GM18873 (cell line): Measurements from ENCODE around the gene HDGF.

ENCODE experiments used
- ATAC-seq: cut with Tn5 transposase; IDR thresholded peaks from one replicate; pipeline ENCODE4 v1.9.1; 2021; ENCODE audit warnings: mild to moderate bottlenecking, moderate library complexity, moderate number of reproducible peaks; ENCODE audit not compliant: unreplicated experiment, low FRiP score

The HDGF gene

DNA sequence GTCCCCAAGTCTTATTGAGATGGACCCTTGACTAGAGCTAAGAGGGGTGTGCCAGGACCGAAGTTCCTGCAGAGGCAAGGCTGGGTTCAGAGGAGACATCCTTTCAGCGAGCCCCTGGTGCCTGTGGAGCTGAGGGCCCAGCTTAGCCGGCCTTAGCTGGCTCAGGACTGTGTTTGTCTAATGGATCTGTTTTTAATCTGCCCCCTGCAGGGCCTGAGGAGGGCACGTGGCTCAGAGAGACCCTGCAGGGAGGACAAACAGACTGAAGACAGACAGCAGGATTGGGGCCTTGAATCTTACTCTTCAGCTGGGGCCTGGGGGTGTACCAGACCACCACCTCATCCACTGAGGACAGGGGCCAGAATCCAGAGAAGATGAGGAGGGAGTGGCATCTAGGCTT, 47.7 kb downstream of the HDGF start:
- no peak for ATAC-seq

DNA sequence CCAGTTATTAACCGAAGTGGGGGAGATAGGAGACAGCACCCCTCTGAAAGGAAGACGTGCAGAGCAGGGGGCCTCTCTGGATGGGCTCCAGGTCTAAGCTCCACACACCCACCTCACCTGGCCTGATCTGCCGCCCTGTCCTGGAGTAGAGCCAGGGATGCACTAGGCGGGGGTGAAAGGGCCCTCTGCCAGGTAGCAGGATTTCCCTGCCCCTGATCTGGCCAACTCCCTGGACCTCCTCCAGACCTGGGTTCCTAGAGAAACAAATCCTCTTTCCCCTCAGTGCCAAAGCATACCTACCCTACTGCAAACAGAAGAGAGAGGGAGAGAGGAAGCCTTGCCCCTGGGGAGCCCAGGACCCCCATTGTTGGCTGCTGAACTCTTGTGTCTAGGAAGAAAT, 48.1 kb downstream of the HDGF start:
- ATAC-seq, result no peak

DNA sequence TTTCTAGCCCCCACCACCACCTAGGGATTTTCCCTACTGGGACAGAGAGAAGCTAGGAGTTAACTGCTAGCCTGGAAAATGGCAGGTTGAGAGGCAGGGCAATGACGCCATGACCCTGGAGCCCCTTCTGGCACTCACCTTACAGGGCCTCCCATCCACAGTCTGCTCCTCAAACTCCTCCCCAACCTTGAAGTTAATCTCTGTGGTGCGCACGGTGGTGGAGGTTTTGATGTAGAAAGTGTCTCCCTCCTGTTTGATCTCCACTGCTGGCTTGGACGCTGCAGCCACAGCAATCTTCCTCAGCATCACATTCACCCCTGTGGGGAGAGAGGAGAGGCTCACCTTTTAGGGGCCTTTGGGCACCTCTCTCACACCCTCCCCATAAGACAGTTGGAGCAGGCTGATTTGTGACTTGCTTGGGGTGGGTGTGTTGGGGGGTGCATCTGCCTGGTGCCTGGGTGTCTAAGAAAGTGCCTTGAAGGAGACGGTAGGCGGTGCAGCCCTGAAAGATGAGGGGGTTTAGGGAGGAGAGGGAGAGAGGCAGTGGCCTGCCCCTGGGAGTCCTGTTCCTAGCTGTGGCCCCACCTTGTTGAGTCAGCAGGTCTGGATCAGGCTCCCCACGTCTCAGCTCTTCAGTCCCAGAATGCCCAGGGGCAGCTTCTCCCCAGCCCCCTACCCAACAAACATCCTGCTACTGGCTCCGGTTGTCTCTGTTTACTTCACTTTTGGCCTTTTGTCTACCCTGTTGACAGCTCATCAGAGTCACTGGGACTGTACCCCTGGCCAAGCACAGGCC, 50.5 kb downstream of the HDGF start:
- no peak for ATAC-seq

DNA sequence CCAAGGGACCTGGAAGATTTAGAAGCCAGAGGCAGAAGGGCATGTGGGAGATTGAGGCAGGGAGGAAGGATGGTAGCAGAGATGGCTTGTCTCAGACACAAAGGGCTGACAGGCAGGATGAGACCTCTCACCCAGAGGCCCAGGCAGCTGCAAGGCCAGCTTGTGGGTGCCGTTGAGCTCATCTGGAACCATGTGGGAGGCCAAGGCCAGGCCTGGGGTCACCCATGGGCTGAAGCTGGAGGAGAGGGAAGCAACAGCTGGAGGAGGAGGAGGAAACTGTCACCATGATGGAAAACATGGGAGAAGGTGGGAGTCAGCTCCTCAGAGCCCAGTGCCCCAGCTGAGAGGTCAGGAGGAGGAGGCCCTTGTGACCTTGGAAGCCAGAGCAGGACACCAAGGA, 52.5 kb downstream of the HDGF start:
- ATAC-seq, result no peak

DNA sequence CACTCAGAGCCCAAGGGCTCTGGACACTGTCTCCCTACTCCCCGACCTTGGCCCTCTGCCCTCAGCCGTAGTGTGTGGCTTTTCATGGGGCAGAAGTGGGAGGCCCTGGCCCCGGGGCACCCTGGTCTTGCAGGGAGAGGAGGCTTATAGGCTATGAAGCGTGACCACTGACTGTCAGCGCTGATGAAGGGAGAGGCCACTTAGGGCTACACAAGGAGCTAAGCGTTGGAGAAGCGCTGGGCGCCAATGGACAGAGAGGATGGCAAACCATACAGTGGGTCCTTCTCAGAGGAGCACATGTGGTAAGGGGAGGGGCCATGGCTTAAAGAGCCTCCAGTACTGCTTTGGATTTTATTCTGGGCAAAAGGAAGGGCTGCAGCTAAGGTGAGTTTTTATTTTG, 54.0 kb downstream of the HDGF start:
- no peak for ATAC-seq

DNA sequence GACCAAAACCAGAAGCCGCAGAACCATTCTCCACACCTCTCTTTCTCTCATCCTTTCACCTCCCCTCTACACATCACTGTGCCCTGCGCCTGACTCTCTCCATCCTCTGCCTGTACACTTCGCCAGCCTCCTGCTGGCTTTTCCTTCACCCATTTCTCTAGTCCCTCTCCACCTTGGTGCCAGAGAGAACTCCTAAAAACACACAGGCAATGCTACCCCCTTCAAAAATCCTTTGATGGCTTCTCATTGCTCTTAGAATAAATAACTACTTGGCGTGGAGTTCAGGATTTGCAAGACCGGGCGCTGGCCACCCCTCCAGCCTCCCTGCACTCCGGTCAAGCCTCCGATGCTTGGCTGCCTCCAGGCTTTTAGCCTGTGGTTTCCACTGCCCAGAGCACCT, 54.7 kb downstream of the HDGF start:
- no peak for ATAC-seq

DNA sequence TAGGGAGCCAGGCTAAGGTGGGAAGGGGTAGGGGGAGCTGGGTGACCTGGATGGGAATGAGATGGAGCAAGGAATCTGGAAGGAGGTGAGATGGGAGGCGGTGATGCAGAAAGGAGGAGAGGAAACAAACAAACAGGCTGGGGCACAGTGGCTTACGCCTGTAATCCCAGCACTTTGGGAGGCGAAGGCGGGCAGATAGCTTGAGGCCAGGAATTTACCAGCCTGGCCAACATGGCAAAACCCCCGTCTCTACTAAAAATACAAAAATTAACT, 56.8 kb downstream of the HDGF start:
- no peak for ATAC-seq

DNA sequence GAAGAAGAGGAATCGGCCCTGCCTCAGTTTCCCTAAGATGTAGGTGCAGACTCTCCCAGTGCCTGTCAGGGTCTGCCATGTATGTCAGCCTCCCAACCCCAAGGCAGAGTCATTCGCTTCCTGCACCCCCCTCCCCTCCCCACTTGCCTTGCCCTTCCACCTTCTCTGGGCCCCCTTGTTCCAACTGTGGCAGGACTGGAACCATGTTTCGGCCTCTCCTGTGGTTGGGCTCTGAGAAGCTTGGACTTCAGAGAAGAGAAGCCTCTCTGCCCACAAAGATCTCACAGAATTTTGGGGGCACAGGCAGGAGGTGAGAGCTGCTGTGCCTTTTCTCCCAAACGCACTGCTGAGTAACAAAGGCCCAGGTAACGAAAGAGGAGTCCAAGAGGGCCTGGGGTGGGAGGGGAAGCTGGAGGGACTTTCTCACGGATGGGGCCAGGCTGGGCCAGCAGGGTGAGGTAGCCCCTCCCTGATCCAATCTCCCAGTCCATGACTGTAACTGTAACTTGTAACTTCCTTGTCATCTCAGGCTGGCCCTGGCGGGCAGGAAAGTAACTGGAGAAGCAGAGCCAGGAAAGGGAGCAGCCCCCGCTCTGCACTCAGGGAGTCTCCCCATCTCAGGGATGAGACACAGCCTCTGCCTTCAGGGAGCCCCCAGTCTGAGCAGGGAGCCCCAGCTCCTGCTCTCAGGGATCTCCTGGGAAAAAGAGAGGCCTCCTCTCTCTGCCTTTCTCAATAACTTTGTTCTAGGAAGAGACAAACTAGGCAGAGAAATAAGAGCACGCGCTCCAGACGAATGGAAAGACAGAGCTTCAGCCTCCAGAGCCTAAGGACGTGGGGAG, 57.4 kb downstream of the HDGF start:
- ATAC-seq, result no peak

DNA sequence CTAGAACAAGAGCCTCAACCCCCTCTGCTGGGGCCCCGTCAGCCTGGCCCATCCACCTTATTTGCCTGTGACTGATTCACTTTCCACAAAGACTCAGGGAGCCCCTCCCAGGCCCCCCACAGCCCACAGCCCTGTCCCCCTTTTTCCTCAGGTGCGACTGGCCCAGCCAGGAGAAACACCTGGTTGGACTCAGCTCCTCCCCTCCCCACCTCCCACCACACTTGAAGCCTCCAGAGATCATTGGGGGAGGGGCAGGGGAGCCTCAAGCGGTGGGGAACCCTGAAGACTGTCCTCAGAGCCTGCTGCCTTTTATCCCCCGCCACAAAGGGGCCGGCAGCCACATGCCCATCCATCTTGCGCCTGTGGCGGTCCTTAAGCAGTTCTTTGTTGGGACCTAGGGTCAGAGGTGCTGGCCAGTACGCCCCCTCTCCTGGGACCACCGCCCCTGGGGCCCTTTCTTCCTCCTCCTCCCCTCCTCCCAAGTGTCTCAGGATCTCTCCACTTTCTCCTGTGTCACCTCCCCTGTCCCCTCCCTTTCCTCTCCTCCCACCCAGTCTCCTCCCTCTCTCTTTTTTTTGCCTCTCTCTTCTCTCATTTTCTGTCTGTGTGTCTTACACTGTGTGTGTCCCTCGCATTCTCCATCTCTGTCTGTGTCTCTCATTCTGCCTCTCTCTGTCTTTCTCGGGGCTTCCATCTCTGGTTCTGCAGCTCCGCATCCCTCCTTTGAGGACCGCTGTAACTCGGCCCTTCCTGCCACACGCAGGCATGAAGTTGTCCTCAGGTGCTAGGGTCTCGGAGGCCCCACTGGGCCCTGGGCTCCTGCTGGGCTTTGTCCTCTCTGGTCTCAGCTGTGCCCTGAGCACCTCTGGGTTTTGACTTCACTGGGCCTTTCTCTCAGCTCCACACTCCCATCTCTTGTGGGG, 58.3 kb downstream of the HDGF start:
- no peak for ATAC-seq

DNA sequence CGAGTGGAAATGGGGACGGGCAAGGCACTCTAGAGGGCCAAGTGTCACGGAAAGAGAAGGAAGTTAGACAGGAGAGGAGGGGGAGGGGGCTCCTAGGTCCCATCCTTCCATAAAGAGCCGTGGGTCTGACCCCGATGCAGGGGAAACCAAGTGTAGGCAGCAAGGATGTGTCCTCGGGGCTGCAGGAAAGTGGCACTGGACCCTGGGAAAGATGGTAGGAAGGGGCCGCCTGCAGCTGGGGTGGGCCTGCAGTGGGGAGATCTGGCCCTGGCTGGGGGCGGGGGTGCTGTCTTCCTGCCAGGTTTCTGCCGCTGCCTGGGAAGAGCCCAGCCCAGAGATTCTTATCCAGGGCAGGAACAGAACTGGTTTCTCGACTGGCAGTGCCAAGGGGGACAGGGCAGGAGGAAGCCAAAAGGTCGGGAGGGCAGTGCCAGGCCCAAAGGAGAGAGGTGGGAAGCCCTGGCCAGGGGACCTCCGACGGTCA, 59.0 kb downstream of the HDGF start:
- ATAC-seq, result no peak
